Astrocyte of the spinal cord (primary cell): Measurements from ENCODE around the gene MS4A1.

Experiments used
- DNase-seq: peaks from one replicate; pipeline ENCODE4 v3.0.0; 2011; ENCODE audit warnings: low read depth, low spot score
- H3K4me3 ChIP-seq: 2 replicates; pipeline ENCODE4 v1.5.1; 2011; ENCODE audit warnings: low read depth, mild to moderate bottlenecking, low read length, moderate library complexity
- in situ Hi-C: cut with HindIII; loops from 2 replicates; pipeline ENCODE4 v1.10.0; 2017; ENCODE audit warnings: low sequenced_read_pairs
- TF ChIP-seq, protein P1 (sequence below): IDR thresholded peaks from 2 replicates; pipeline ENCODE4 v1.5.1; 2012; ENCODE audit warnings: low read depth, mild to moderate bottlenecking, low read length, inconsistent platforms

Gene MS4A1

DNA sequence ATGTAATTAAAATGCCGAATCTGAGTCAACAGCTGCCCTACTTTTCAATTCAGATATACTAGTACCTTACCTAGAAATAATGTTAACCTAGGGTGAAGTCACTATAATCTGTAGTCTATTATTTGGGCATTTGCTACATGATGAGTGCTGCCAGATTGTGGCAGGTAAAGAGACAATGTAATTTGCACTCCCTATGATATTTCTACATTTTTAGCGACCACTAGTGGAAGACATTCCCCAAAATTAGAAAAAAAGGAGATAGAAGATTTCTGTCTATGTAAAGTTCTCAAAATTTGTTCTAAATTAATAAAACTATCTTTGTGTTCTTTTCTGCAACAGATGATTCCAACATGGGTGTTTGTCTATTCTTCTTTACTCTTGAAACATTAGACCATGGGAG, 14.1 kb downstream of the MS4A1 start:
- in situ Hi-C loops = no loop called here
- H3K4me3 ChIP-seq = no peak overlapping the region
- TF ChIP-seq, protein P1, sequence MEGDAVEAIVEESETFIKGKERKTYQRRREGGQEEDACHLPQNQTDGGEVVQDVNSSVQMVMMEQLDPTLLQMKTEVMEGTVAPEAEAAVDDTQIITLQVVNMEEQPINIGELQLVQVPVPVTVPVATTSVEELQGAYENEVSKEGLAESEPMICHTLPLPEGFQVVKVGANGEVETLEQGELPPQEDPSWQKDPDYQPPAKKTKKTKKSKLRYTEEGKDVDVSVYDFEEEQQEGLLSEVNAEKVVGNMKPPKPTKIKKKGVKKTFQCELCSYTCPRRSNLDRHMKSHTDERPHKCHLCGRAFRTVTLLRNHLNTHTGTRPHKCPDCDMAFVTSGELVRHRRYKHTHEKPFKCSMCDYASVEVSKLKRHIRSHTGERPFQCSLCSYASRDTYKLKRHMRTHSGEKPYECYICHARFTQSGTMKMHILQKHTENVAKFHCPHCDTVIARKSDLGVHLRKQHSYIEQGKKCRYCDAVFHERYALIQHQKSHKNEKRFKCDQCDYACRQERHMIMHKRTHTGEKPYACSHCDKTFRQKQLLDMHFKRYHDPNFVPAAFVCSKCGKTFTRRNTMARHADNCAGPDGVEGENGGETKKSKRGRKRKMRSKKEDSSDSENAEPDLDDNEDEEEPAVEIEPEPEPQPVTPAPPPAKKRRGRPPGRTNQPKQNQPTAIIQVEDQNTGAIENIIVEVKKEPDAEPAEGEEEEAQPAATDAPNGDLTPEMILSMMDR = no peak
- no peak for DNase-seq

DNA sequence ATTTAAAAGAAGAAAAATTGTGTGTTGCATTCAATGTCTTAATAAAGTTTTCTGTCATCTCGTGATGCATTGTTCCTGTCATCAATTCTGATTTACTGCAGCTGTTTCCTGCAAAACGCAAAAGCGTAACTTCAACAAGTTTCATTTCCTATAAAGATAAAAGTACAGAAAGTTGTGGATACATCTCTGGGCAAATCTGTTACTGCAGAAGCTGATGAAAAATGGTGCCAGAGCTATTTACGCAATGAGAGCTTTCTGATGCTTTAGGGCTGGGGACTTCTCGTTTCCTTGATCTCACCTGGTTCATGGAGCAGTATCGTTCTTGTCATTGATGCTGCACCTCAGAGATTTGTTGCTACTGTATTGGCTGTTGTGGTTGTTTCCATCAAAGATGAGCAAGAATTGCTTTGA, 21.4 kb downstream of the MS4A1 start:
- TF ChIP-seq, protein P1 = no peak
- DNase-seq = no peak
- H3K4me3 ChIP-seq = no peak overlapping the region
- in situ Hi-C loops = no loop called here

DNA sequence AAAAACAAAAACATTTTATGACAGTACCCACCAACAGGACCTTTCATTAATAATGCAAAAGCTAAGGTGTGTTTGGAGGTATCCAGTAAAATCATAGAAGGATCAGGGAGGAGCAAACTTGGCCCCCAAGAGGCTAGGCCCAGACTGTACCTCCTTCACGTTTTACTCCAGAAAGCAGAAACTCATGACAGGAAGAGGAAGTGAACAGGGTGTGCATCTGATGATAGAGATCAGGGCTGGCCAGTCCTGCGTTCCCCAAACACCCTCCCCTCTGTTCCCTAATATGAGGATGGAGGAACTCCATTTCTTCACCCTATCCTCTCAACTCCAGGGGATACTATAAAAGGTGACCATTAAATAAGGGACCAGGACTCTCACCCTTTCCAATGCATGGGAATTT, 26.7 kb downstream of the MS4A1 start:
- TF ChIP-seq, protein P1 = no peak

DNA sequence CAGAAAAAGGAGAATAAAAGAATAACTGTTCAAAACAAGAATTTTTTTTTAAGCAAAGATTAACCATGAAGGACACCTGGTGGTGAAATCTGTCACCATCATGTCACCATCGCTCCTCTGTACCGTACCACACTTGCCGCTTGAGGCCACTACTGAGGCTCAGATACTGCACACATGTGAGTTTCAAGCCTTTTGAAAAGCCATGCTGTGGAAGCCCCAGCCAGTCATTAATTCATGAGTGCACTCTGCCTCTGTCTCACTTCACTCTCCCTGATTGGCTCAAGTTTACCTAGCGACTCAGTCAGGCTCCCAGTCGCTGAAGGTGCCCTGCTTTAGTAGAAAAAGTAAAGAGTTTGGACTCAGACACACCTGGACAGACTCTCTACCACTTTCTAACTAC, 30.3 kb downstream of the MS4A1 start:
- in situ Hi-C loops = no loop called here
- no peak for DNase-seq
- no peak overlapping the region for H3K4me3 ChIP-seq
- TF ChIP-seq, protein P1 = no peak

More for the DNA sequence above, 26.7 kb downstream of the MS4A1 start:
- DNase-seq = no peak
- in situ Hi-C loops = no loop called here
- H3K4me3 ChIP-seq = no peak overlapping the region

DNA sequence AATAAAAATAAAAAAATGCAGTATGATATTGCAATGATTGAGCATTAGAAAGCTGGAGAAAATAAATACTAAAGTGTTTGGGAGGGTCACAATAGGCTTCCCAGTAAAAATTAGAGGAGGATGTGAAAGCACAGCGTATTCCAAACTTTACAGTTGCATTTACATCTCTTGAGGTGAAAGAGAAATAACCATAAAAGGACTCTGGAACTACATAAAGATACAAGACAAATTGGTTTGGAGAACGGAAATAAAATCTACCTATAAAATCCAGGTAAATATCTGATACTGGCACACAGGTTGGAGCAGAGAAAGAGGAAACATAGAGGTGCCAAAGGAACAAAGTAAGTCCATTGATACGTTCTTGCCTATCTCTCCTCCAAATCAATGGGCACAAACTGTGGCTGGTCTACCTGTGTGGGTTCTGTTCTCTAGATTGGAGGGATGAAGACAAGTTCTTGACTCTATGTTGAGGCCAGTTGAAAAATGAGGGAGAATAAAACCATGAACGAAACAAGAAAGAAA, 36.9 kb downstream of the MS4A1 start, which contains the start of gene MS4A12:
Gene MS4A12 (plus strand): TSS at position 291 of the 522 bp plus-strand sequence. CDS start 4,541 bp downstream, outside the sequence.
- in situ Hi-C loops = no loop called here

DNA sequence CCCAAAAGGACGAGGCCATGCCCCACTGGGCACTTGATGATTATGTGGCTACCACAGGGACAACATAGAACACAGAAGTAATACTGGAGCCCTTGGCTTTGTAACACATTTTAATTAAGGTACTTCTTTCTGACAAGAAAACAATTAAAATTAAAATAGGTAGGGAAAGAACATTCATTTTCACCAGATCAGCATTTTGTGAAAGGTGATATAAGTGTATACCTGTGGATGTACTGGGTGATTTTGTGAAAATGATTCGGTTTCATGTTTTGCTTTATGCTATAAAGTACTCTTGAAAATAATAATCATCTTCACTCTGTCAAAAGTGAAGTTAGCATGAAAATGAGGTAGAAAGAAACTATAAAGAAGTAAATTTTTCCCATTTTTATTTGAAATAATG, 37.8 kb downstream of the MS4A1 start:
- no peak overlapping the region for H3K4me3 ChIP-seq
- DNase-seq = no peak
- in situ Hi-C loops = no loop called here
- TF ChIP-seq, protein P1 = no peak

More for the DNA sequence above, 36.9 kb downstream of the MS4A1 start, which contains the start of gene MS4A12:
- no peak within 1 kb of the TSS for H3K4me3 ChIP-seq
- TF ChIP-seq, protein P1 = no peak
- DNase-seq = no peak

DNA sequence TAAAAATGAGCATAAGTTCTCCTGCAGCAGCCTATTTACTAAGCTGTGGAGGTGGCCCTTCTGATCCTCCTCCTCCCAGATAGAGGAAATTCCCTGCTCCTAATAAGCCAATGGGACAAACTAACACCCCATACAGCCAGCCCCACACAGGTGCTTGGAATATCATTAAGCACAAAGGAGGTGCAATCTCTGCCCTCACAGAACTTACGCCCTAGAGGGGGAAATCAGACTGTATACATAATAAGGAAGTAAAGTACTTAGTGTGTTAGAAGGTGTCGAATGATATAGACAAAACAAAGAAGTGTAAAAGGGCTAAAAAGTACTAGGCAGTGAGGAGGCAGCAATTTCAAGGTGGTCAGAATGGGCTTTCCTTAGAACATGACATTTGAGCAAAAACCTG, 42.8 kb downstream of the MS4A1 start:
- in situ Hi-C loops = no loop called here
- no peak for DNase-seq

More for the DNA sequence above, 42.8 kb downstream of the MS4A1 start:
- TF ChIP-seq, protein P1 = no peak
- H3K4me3 ChIP-seq = no peak overlapping the region
